Measurements from ENCODE around the gene VSIG2. TPM values are rescaled to one million over a fixed set of nuclear protein-coding genes. Genes with fewer than 3 reads are reported as not detected.

VSIG2 gene
- total RNA-seq, 4 donors from 2014 or later, result 1.5 to 2.4 TPM; not detected in 2

DNA sequence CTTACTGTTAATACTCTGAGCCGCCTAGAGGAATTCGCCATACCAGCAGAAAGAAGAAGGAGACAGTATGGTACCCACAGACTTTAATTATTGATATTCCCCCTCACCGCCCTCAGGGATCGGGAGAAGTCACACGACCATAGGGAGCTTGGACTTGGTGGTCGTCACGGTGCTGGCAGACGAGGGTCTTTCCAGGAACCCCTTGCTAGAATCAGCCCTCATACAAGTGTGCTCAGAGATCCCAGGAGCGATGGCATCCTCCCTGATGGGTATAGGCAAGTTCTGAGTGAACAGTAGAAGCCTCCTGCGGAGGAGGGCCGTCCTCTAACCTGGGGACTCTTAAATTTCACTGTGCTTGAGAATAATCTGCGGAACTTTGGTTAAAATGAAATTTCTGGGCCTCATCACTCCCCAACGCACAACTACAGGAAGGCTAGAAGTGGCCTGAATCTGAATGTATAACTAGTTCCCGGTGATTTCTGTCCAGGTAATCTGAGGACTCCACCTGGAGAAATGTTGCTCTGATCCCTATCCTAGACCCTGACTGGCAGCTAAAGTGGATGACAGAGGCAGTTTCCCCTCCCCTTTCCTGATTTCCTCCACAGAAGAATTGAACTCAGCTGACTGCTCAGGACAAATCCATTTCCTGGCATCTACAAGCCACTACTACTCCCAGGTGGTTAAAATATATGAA is 4.5 kb downstream of the VSIG2 start:
- H3K9me3 ChIP-seq, result no peaks in the 10 kb centered on the region
- H3K36me3 ChIP-seq, result no peaks in the 10 kb centered on the region
- 31 to 48% methylated on average over 14 of the region's 14 CpGs for WGBS, 2 donors
- TF ChIP-seq EP300 (IDR thresholded peaks at IDR 0.05) (no peak), POLR2A (IDR thresholded peaks at IDR 0.05) (no peak)
- TF ChIP-seq, protein P1, sequence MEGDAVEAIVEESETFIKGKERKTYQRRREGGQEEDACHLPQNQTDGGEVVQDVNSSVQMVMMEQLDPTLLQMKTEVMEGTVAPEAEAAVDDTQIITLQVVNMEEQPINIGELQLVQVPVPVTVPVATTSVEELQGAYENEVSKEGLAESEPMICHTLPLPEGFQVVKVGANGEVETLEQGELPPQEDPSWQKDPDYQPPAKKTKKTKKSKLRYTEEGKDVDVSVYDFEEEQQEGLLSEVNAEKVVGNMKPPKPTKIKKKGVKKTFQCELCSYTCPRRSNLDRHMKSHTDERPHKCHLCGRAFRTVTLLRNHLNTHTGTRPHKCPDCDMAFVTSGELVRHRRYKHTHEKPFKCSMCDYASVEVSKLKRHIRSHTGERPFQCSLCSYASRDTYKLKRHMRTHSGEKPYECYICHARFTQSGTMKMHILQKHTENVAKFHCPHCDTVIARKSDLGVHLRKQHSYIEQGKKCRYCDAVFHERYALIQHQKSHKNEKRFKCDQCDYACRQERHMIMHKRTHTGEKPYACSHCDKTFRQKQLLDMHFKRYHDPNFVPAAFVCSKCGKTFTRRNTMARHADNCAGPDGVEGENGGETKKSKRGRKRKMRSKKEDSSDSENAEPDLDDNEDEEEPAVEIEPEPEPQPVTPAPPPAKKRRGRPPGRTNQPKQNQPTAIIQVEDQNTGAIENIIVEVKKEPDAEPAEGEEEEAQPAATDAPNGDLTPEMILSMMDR (IDR thresholded peaks at IDR 0.05), result no peak
- H3K27ac ChIP-seq, result peak overlapping the region in 1 of 4 donors; percentile 46
- DNase-seq (ENCODE audit: low spot score in 2 of 2), result no peak
- H3K27me3 ChIP-seq, result peaks cover 0 to 100% of the 10 kb centered on the region in 2 donors
- no peak overlapping the region for H3K4me3 ChIP-seq
- H3K4me1 ChIP-seq, result peaks cover 0 to 42% (median 10%) of the 10 kb centered on the region in 4 donors

DNA sequence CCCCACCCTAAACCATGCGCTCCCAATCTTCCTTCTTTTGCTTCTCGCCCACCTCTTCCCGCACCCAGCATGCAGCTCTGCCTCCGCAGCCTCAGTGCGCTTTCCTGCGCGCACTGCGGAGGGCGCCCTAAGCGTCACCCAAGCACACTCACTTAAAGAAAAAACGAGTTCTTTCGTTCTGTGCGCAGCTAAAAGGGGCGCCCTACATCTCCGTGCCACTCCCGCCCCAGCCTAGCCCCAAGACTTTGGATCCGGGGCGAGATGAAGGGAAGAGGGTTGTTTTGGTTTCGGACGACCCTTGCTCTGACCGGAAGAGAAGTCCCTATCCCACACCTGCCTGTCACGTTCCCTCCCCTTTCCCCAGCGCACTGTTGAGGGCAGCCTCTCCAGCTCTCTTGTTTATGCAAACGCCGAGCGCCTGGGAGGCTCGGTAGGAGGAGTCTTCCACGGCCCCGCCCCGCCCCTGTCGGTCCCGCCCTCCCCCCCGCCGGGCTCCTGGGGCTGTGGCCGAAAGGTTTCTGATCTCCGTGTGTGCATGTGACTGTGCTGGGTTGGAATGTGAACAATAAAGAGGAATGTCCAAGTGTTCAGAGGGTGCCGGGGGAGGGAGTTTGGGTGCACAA is 5.3 kb downstream of the VSIG2 start:
- DNase-seq (ENCODE audit: low spot score in 2 of 2), result peak in 1 of 2 donors; percentile 40
- H3K27me3 ChIP-seq, result peaks cover 0 to 100% of the 10 kb centered on the region in 2 donors
- peak overlapping the region; percentile 20 to 54 (median 35) for H3K4me3 ChIP-seq
- no peaks in the 10 kb centered on the region for H3K9me3 ChIP-seq
- TF ChIP-seq POLR2A (IDR thresholded peaks at IDR 0.05) (no peak), EP300 (IDR thresholded peaks at IDR 0.05) (peak in 1 of 2 donors; percentile 27)
- TF ChIP-seq, protein P1 (IDR thresholded peaks at IDR 0.05), result peak in 2 of 5 experiments; percentile 12 to 41
- H3K27ac ChIP-seq, result peak overlapping the region in 3 of 4 donors; percentile 46 to 79 (median 49)
- H3K36me3 ChIP-seq, result no peaks in the 10 kb centered on the region
- peaks cover 0 to 37% (median 10%) of the 10 kb centered on the region in 4 donors for H3K4me1 ChIP-seq
- WGBS, 2 donors, result 2 to 4% methylated on average over 33 to 35 of the region's 37 CpGs

DNA sequence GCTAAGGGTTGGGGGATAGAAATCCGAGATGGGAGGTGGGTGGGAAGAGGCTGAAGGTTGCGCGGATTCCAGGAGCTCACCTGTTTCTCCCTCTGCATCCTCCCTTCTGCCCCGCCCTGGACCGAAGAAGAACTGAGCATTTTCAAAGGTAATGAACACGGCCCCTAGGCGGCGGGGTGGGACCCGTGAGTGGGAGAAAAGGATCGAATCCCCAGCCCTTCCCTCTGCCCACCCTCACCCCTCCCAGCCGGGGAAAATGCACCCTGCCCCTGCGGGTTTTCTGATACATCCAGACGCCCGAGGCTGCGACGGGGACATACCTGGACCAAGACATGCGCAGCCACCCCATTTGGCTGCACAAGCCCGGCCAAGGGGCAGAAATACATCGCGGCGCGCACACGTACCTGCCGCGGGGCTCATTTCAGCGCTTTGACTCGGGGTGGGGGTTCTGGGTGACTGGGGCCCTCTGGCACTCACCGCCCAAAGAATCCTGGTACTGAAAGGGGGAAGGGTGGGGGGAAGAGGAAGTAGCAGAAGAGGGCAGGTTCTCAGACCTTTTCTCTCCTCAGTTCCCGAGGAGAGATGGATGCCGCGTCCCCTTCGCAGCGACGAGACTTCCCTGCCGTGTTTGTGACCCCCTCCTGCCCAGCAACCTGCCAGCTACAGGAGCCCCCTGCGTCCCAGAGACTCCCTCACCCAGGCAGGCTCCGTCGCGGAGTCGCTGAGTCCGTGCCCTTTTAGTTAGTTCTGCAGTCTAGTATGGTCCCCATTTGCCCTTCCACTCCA is 6.0 kb downstream of the VSIG2 start:
- H3K36me3 ChIP-seq, result no peaks in the 10 kb centered on the region
- H3K4me3 ChIP-seq, result peak overlapping the region; percentile 20 to 54 (median 35)
- H3K9me3 ChIP-seq, result no peaks in the 10 kb centered on the region
- H3K4me1 ChIP-seq, result peaks cover 0 to 31% (median 10%) of the 10 kb centered on the region in 4 donors
- WGBS, 2 donors, result 4 to 13% methylated on average over 40 to 41 of the region's 41 CpGs
- TF ChIP-seq, protein P1 (IDR thresholded peaks at IDR 0.05), result no peak
- TF ChIP-seq POLR2A (IDR thresholded peaks at IDR 0.05), result no peak
- TF ChIP-seq EP300 (IDR thresholded peaks at IDR 0.05), result no peak
- H3K27ac ChIP-seq, result peak overlapping the region in 2 of 4 donors; percentile 49 to 79
- peaks cover 0 to 100% of the 10 kb centered on the region in 2 donors for H3K27me3 ChIP-seq
- no peak for DNase-seq (ENCODE audit: low spot score in 2 of 2)

DNA sequence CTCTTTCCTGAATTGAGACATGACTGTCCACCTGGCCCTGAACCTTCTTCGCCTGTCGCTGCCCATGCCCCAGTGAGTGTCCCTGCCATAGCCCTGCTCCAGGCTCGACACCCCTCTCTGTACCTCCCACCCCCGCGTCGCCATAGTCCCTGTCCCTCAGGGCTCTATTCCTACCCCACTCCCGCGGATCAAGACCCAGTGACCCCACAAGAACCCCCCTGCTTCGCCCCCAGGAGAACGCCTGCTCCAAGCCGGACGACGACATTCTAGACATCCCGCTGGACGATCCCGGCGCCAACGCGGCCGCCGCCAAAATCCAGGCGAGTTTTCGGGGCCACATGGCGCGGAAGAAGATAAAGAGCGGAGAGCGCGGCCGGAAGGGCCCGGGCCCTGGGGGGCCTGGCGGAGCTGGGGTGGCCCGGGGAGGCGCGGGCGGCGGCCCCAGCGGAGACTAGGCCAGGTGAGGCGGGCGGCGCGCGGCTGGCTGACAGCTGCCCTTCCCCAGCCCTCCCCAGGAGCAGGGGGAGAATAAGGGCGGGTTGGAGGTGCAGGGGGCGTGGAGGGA is 6.7 kb downstream of the VSIG2 start:
- H3K27me3 ChIP-seq, result peaks cover 0 to 100% of the 10 kb centered on the region in 2 donors
- DNase-seq (ENCODE audit: low spot score in 2 of 2), result no peak

More for the DNA sequence above, 6.7 kb downstream of the VSIG2 start:
- 44 to 46% methylated on average over 42 to 44 of the region's 44 CpGs for WGBS, 2 donors
- TF ChIP-seq, protein P1 (IDR thresholded peaks at IDR 0.05), result no peak
- no peak for TF ChIP-seq POLR2A (IDR thresholded peaks at IDR 0.05)
- TF ChIP-seq EP300 (IDR thresholded peaks at IDR 0.05), result no peak
- Histone ChIP-seq H3K27ac (no peak overlapping the region), H3K9me3 (no peaks in the 10 kb centered on the region), H3K36me3 (no peaks in the 10 kb centered on the region), H3K4me3 (peak overlapping the region in 1 of 4 donors; percentile 54), H3K4me1 (peaks cover 0 to 36% (median 13%) of the 10 kb centered on the region in 4 donors)
